AG09319 (cell line): ENCODE measurements around the gene SLC6A8.

ENCODE experiments used
- DNase-seq: peaks from one replicate; pipeline ENCODE4 v3.0.0-alpha.2; 2010; ENCODE audit warnings: low read depth; ENCODE audit errors: extremely low read depth
- TF ChIP-seq, protein P1 (sequence below): IDR thresholded peaks from 2 replicates; pipeline ENCODE4 v1.5.1; 2011; ENCODE audit warnings: low read depth, mild to moderate bottlenecking, inconsistent platforms, low read length, moderate library complexity

The SLC6A8 gene

DNA sequence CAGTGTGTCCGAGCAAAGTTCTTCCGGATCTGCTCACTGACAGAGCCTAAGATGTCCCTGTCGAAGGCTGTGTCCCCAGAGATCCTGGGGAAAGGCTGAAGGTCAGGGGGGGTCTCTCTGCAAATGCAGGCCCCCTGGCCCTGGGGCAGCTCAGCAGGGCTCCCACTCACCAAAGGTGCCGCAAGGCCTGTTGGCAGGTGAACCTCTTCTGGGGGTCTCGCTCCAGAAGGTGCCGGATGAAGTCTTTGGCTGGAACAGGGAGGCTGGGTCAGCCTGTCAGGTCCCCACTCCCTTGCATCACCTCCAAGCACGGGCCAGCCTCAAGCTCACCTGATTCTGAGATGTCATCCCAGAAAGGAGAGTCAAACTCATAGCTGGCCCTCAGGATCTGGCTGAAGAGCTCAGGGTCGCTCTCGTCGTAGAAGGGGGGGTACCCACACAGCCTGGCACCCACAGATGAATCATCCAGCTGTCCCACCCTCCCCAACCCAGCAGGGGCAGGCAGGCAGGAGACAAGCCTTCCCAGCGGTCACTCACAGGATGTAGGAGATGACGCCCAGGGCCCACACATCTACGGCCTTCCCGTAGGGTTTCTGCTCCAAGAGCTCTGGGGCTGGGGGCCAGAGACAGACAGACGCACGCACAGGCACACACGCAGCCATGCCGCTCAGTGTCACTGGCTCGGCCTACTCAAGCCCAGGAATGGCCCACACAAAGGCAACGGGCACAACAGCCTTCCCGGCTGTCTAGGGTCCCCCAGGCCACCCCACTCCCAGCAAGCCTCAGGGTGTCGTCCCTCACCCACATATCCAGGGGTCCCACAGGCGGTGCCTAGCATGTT, 16.8 kb upstream of the SLC6A8 start:
- DNase-seq, result no peak
- TF ChIP-seq, protein P1, sequence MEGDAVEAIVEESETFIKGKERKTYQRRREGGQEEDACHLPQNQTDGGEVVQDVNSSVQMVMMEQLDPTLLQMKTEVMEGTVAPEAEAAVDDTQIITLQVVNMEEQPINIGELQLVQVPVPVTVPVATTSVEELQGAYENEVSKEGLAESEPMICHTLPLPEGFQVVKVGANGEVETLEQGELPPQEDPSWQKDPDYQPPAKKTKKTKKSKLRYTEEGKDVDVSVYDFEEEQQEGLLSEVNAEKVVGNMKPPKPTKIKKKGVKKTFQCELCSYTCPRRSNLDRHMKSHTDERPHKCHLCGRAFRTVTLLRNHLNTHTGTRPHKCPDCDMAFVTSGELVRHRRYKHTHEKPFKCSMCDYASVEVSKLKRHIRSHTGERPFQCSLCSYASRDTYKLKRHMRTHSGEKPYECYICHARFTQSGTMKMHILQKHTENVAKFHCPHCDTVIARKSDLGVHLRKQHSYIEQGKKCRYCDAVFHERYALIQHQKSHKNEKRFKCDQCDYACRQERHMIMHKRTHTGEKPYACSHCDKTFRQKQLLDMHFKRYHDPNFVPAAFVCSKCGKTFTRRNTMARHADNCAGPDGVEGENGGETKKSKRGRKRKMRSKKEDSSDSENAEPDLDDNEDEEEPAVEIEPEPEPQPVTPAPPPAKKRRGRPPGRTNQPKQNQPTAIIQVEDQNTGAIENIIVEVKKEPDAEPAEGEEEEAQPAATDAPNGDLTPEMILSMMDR, result no peak

DNA sequence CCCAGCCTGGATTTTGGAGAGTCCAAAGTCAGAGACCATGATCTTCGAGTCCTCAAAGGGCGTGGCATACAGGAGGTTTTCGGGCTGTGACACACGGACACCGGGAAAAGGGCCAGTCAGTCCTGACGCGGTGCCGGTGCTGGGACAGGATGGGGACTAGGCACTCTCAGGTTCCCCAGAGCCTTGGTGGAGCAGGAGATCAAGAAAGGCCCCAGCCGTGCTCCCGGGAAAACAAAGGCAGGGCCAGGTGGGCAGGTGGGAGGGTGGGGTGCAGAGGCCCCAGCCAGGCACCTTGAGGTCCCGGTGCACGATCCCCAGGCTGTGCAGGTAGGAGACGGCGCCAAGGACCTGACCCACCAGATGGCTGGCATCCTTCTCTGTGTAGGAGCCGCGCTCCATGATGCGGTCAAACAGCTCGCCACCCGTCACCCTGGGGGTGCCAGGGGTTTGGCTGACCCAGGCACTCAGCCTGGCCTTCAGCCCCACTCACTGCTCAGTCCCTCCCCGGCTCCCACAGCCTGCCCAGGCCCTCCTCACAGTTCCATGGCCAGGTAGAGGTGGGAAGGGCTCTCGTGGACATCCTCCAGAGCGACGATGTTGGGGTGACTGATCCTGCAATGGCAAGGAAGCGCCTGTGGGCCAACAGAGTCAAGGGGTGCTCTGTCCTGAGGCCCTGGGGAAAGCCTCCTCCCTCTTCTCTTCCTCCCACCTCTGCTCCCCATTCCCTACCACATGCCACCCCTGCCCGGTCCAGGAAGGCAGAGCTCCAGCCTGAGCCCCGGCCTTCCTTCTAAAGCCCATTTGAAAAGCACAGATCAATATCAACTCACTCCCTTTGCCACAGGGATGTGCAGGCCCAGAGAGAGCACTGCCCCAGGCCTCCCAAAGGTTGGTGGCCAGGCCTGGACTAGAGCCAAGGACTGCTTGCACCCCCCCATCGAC, 15.9 kb upstream of the SLC6A8 start:
- TF ChIP-seq, protein P1, result no peak
- no peak for DNase-seq

- no peak for DNase-seq
- TF ChIP-seq, protein P1, result no peak
Observed at GRCh38 chrX:153672531-153673427, 14.9 kb upstream of the SLC6A8 start.

- DNase-seq, result no peak
- TF ChIP-seq, protein P1, result no peak
Observed at GRCh38 chrX:153673428-153674218, 14.1 kb upstream of the SLC6A8 start, which contains the start of gene PNCK. PNCK (minus strand) TSS chrX:153673813; CDS start chrX:153673076, 737 bp downstream.

DNA sequence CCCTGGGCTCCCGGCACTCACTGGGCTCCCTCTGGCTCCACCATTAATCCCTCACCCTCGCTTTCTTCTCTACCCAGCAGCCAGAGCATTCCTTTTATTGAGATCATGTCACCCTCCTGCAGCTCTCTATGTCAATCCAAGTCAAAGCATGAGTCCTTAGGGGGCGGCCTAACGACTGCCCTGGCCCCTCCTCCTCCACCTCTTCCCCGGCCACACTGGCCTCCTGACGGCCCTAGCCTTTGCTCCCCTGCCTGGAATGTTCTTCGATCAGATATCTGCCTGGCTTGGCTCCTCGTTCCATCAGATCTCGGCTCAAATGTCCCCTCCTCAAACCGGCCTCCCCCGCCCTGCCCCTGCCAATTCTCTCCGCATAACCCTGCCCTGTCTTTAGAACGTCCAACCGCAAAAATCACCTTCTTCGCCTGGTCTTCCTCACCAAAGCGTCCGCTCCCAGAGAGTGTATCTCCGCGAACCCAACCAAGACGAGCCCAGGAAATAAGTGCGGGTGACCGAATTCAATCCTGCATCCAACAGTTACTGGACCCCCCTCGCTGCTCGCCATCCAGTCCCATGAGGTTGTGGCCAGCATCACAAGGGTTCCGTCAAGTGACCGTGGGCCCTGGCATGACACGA, 13.4 kb upstream of the SLC6A8 start:
- no peak for DNase-seq

More for the DNA sequence above, 13.4 kb upstream of the SLC6A8 start:
- TF ChIP-seq, protein P1, result no peak
